Activated T-cell treated with anti-CD3 and anti-CD28 coated beads, Interleukin-2, amount 50 U/mL, for 4 hours (primary cell): ENCODE data around the gene ZBTB21. TPM values are rescaled to one million over a fixed set of nuclear protein-coding genes. Genes with fewer than 3 reads are reported as not detected.
A peak's percentile ranks its signal among the peaks of the same experiment; 100 is the strongest.
"Not testable (repeated sequence)": the region's sequence is repeated elsewhere in the genome, so short reads cannot be mapped to it uniquely, and the experiment has no call there.

ENCODE experiments used
- ATAC-seq, 2 donors: fragments of 200-7000 bp; cut with Tn5 transposase; one replicate each; pipeline ENCODE4 v1.10.0; 2021
- DNase-seq: peaks from one replicate; pipeline ENCODE4 v3.0.0-alpha.2; 2020
- H3K27me3 Mint-ChIP-seq: one replicate; pipeline ENCODE4 v1.8.0; 2021; ENCODE audit warnings: low read depth, mixed read lengths
- H3K36me3 Mint-ChIP-seq: one replicate; pipeline ENCODE4 v1.8.0; 2022; ENCODE audit warnings: mixed read lengths; ENCODE audit not compliant: insufficient read depth
- H3K4me1 Mint-ChIP-seq: one replicate; pipeline ENCODE4 v1.8.0; 2021; ENCODE audit warnings: low read depth, mixed read lengths
- H3K4me3 Mint-ChIP-seq: one replicate; pipeline ENCODE4 v1.8.0; 2021; ENCODE audit warnings: mild to moderate bottlenecking, moderate library complexity, mixed read lengths
- H3K9me3 Mint-ChIP-seq: one replicate; pipeline ENCODE4 v1.8.0; 2021; ENCODE audit warnings: mixed read lengths
- total RNA-seq, 3 donors: library from RNA; stranded (reverse); gene quantifications; one replicate each; pipeline ENCODE4 v1.2.1, GENCODE V29; 2021

Gene ZBTB21
- total RNA-seq, 3 donors from 2014 or later = 25.6 to 33.7 (median 27.2) TPM

- Mint-ChIP-seq H3K4me3 (peak overlapping the region; percentile 60), H3K9me3 (no peaks in the 10 kb centered on the region), H3K27me3 (no peaks in the 10 kb centered on the region), H3K36me3 (peaks cover 52% of the 10 kb centered on the region), H3K4me1 (peaks cover 49% of the 10 kb centered on the region)
- no peak for ATAC-seq
- no peak for DNase-seq
Observed at GRCh38 chr21:42001781-42002180, 8.4 kb downstream of the ZBTB21 start.

GRCh38 chr21:42000908-42001307 lies 9.3 kb downstream of the ZBTB21 start:
- Mint-ChIP-seq H3K4me3 (no peak overlapping the region), H3K4me1 (peaks cover 43% of the 10 kb centered on the region), H3K27me3 (no peaks in the 10 kb centered on the region), H3K9me3 (no peaks in the 10 kb centered on the region), H3K36me3 (peaks cover 56% of the 10 kb centered on the region)
- DNase-seq = no peak
- no peak for ATAC-seq

- H3K9me3 Mint-ChIP-seq = peaks cover 6% of the 10 kb centered on the region
- H3K36me3 Mint-ChIP-seq = peaks cover 67% of the 10 kb centered on the region
- no peak for ATAC-seq
- H3K4me1 Mint-ChIP-seq = peaks cover 23% of the 10 kb centered on the region
- DNase-seq = no peak
- no peaks in the 10 kb centered on the region for H3K27me3 Mint-ChIP-seq
- no peak overlapping the region for H3K4me3 Mint-ChIP-seq
Observed at GRCh38 chr21:41997657-41998056, 12.5 kb downstream of the ZBTB21 start.

- peaks cover 7% of the 10 kb centered on the region for H3K4me1 Mint-ChIP-seq
- H3K36me3 Mint-ChIP-seq = peaks cover 68% of the 10 kb centered on the region
- ATAC-seq (no peak), DNase-seq (no peak)
- peaks cover 6% of the 10 kb centered on the region for H3K9me3 Mint-ChIP-seq
- no peaks in the 10 kb centered on the region for H3K27me3 Mint-ChIP-seq
- H3K4me3 Mint-ChIP-seq = no peak overlapping the region
Observed at GRCh38 chr21:41995577-41995976, 14.6 kb downstream of the ZBTB21 start.

GRCh38 chr21:41994613-41995012 lies 15.5 kb downstream of the ZBTB21 start:
- not testable (repeated sequence) for H3K9me3 Mint-ChIP-seq, DNase-seq, H3K27me3 Mint-ChIP-seq, H3K4me3 Mint-ChIP-seq, H3K4me1 Mint-ChIP-seq, ATAC-seq
- peaks cover 63% of the 10 kb centered on the region for H3K36me3 Mint-ChIP-seq

GRCh38 chr21:41993744-41994143 lies 16.4 kb downstream of the ZBTB21 start:
- ATAC-seq = no peak
- peaks cover 57% of the 10 kb centered on the region for H3K36me3 Mint-ChIP-seq
- H3K4me3 Mint-ChIP-seq = no peak overlapping the region
- DNase-seq = no peak
- peaks cover 6% of the 10 kb centered on the region for H3K9me3 Mint-ChIP-seq
- H3K4me1 Mint-ChIP-seq = peaks cover 7% of the 10 kb centered on the region
- no peaks in the 10 kb centered on the region for H3K27me3 Mint-ChIP-seq

- DNase-seq (no peak), ATAC-seq (no peak)
- Mint-ChIP-seq H3K9me3 (peaks cover 6% of the 10 kb centered on the region), H3K36me3 (peaks cover 47% of the 10 kb centered on the region), H3K4me1 (peaks cover 7% of the 10 kb centered on the region), H3K4me3 (no peak overlapping the region), H3K27me3 (no peaks in the 10 kb centered on the region)
Observed at GRCh38 chr21:41992576-41992975, 17.6 kb downstream of the ZBTB21 start.

GRCh38 chr21:41991659-41992058 lies 18.5 kb downstream of the ZBTB21 start:
- peaks cover 7% of the 10 kb centered on the region for H3K4me1 Mint-ChIP-seq
- DNase-seq = no peak
- H3K27me3 Mint-ChIP-seq = no peaks in the 10 kb centered on the region
- no peak overlapping the region for H3K4me3 Mint-ChIP-seq
- peaks cover 45% of the 10 kb centered on the region for H3K36me3 Mint-ChIP-seq
- peaks cover 6% of the 10 kb centered on the region for H3K9me3 Mint-ChIP-seq
- no peak for ATAC-seq

GRCh38 chr21:41989698-41990097 lies 20.5 kb downstream of the ZBTB21 start:
- H3K4me1 Mint-ChIP-seq = peaks cover 1% of the 10 kb centered on the region
- no peaks in the 10 kb centered on the region for H3K27me3 Mint-ChIP-seq
- peaks cover 28% of the 10 kb centered on the region for H3K36me3 Mint-ChIP-seq
- no peaks in the 10 kb centered on the region for H3K9me3 Mint-ChIP-seq
- ATAC-seq (no peak), DNase-seq (no peak)
- H3K4me3 Mint-ChIP-seq = no peak overlapping the region

- Mint-ChIP-seq H3K9me3 (peaks cover 10% of the 10 kb centered on the region), H3K4me1 (no peaks in the 10 kb centered on the region), H3K36me3 (peaks cover 13% of the 10 kb centered on the region), H3K4me3 (no peak overlapping the region), H3K27me3 (no peaks in the 10 kb centered on the region)
- ATAC-seq (no peak), DNase-seq (no peak)
Observed at GRCh38 chr21:41987310-41987709, 22.9 kb downstream of the ZBTB21 start.

- Mint-ChIP-seq H3K4me3 (no peak overlapping the region), H3K9me3 (peaks cover 11% of the 10 kb centered on the region), H3K4me1 (no peaks in the 10 kb centered on the region), H3K36me3 (peaks cover 2% of the 10 kb centered on the region), H3K27me3 (no peaks in the 10 kb centered on the region)
- DNase-seq (no peak), ATAC-seq (no peak)
Observed at GRCh38 chr21:41985662-41986416, 24.3 kb downstream of the ZBTB21 start.

GRCh38 chr21:41983229-41983628 lies 26.9 kb downstream of the ZBTB21 start:
- ATAC-seq = no peak
- peaks cover 21% of the 10 kb centered on the region for H3K9me3 Mint-ChIP-seq
- no peak for DNase-seq
- peaks cover 5% of the 10 kb centered on the region for H3K36me3 Mint-ChIP-seq
- peaks cover 2% of the 10 kb centered on the region for H3K27me3 Mint-ChIP-seq
- H3K4me3 Mint-ChIP-seq = no peak overlapping the region
- no peaks in the 10 kb centered on the region for H3K4me1 Mint-ChIP-seq

- Mint-ChIP-seq H3K27me3 (peaks cover 2% of the 10 kb centered on the region), H3K36me3 (peaks cover 5% of the 10 kb centered on the region), H3K9me3 (peaks cover 21% of the 10 kb centered on the region), H3K4me1 (no peaks in the 10 kb centered on the region), H3K4me3 (no peak overlapping the region)
- DNase-seq (no peak), ATAC-seq (no peak)
Observed at GRCh38 chr21:41980561-41980960, 29.6 kb downstream of the ZBTB21 start.

GRCh38 chr21:41979751-41980369 lies 30.3 kb downstream of the ZBTB21 start:
- ATAC-seq (no peak), DNase-seq (no peak)
- H3K4me1 Mint-ChIP-seq = peaks cover 2% of the 10 kb centered on the region
- peaks cover 2% of the 10 kb centered on the region for H3K27me3 Mint-ChIP-seq
- peaks cover 21% of the 10 kb centered on the region for H3K9me3 Mint-ChIP-seq
- peaks cover 5% of the 10 kb centered on the region for H3K36me3 Mint-ChIP-seq
- H3K4me3 Mint-ChIP-seq = no peak overlapping the region

- Mint-ChIP-seq H3K9me3 (peaks cover 21% of the 10 kb centered on the region), H3K36me3 (peaks cover 5% of the 10 kb centered on the region), H3K27me3 (peaks cover 2% of the 10 kb centered on the region), H3K4me3 (no peak overlapping the region), H3K4me1 (peaks cover 7% of the 10 kb centered on the region)
- no peak for ATAC-seq
- no peak for DNase-seq
Observed at GRCh38 chr21:41979335-41979734, 30.8 kb downstream of the ZBTB21 start.
